ENCODE data around the gene GINS3.

The GINS3 gene

DNA sequence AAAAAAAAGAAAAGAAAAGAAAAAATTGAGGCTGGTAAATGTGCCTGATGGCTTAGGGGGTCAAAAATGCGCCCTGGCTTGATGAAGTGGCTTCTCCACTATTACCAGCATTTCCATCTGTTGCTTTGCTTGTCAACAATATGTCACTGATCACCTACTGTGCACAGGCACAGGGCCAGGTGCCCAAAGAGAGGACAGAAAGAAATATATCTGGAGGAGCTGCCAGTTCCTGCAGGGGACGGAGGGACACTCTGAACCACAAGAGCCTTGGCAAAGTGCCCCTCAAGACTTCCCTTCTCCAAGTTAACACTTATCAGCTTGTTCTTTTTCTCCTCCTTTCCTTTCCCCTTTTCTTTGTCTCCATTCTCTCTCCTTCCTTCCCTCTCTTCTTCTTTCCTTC lies 34.7 kb downstream of the GINS3 start:
- DNase-seq: no peak

DNA sequence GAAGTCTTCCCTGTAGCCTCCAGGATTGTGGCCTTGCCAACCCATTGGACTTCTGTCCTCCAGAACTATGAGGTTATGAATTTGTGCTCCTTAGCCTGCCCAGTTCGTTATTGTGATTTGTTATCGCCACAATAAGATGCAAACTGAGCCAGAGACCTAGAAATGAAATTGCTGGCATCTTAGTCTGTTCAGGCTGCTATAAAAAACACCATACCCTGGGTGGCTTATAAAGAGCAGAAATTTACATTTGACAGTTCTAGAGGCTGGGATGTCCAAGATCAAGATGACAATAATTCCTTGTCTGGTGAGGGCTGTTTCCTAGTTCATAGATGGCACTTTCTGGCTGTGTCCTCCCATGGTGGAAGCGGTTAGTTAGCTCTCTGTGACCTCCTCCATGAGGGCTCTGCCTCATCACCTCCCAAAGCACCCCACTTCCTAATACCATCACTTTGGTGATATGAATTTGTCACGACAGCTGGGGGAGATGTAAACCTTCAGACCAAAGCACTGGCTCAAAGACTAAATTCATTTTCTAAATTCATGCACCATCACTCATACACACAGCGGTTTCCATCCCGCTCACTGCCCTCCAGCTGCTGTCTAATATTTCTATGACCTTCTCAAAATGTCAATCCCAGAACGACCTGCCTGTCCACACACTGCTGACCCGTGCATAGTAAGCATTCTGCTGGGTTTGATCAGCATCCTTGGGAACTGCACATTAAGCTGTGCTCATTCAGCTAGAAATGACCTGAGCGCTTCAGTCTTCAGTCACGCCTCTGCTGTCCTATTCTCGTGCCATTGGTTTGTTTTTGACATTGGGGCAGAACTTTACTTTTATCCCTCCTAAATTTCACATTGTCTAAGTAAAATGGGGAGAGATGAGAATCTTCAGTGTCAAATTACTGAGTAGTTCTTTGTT lies 36.6 kb downstream of the GINS3 start:
- DNase-seq: no peak

DNA sequence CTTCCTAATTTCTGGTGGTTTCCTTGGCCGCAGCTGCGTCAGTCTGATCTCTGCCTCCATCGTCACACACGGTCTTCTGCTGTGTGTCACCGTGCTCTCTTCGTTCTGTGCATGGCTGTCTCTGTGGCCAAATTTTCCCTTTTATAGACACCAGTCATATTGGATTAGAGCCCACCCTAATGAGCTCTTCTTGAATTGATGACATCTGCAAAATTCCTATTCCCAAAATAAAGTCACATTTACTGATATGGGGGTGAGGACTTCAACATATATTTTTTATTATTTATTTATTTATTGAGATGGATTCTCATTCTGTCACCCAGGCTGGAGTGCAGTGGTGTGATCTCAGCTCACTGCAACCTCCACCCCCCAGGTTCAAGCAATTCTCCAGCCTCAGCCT lies 38.4 kb downstream of the GINS3 start:
- DNase-seq: no peak

DNA sequence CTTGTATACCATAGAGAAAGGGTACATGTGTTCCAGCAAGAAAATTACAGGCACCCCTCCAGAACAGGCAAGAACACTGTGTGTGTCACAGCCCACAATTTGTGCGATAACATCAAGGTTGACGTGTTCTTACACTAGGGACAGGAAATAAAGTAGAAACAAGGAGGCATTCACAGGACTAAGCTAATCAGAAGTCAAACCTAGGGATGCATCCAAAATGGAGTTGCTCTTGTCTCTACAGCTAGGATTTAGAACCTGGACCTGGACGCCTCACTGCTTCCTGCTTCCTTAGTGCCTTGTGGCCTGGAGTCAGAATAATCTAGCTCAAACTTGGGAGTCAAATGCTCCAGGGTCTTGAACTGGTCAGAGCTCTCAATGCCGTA lies 41.3 kb downstream of the GINS3 start:
- no peak for DNase-seq

GRCh38 chr16:58435779-58436178 lies 43.5 kb downstream of the GINS3 start:
- no peak for DNase-seq

DNA sequence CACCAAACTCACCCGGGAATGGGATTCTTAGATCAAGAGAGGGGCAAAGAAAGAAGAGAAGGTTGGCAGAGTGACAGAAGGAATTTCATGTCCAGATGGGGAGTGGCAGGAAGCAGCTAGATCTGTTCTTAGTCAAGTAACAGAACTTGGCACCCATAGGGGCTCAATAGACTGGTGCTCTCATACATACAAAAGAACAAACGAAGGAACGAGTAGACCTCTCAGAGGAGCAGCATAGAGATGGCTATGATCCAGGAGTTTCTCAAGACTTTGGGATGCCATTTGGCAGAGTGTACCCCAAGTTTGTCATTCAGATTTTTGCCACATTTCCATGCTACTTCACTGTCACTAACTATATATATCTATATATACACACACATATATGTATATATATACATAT lies 47.9 kb downstream of the GINS3 start:
- no peak for DNase-seq

GRCh38 chr16:58442547-58442946 lies 50.3 kb downstream of the GINS3 start:
- DNase-seq: no peak

DNA sequence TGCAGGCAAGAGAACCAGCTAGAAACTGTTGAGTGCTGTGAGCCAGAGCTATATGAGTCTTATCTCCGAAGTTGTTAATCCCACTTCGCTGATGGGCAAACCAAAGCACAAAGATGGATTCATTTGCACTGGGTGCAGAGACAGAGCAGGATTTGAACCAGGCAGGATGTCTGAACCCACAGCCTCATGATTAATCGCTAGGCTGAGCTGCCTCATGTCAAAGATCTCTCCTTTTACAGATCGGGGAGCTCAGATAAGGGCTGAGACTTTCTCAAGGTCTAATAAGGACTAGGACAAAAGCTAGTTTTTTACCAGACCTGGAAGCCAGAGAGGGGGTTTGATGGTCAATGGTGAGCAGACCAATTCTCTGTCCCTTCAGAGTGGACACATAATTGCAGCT lies 51.5 kb downstream of the GINS3 start:
- DNase-seq: no peak

- DNase-seq: no peak
These were observed 52.0 kb downstream of the GINS3 start for GRCh38 chr16:58444265-58444664.

GRCh38 chr16:58448890-58449289 lies 56.6 kb downstream of the GINS3 start:
- no peak for DNase-seq

DNA sequence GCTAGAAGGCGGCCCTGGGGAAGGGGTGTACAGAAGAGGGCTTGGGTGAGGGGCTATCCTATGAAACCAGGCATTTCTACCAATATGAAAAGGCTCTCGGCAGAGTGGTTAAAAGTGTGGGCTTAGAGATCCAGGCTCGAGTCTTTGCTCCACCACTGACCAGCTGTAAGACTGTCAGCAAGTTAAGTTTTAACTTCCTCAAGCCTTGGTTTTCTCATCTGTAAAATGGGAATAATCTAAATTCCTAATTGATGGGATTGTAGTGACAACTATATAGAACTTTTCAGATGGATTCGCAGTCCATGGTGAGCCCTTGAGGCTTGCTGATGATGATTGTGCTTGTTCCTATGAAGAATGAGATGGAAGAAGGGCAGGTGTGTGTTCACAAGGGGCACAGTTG lies 57.0 kb downstream of the GINS3 start:
- DNase-seq: no peak

DNA sequence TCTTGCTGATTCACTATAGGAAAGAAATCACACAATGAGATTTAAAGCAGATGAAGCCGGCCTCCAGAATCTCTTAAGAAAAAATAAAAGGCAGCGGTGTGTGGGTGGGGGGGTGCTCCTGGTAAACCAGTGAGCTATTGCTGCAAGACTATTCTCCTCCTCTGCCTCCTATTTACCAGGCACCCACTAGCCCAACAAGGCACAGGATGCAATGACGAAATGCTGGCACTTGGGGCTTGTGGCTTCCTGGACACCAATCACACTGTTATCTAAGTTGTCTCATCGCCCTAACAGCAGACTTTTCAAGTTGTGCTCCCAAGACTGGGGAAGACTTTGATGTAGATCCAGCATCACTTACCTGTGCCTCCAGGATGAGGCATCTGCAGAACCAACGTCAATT lies 57.5 kb downstream of the GINS3 start:
- no peak for DNase-seq

DNA sequence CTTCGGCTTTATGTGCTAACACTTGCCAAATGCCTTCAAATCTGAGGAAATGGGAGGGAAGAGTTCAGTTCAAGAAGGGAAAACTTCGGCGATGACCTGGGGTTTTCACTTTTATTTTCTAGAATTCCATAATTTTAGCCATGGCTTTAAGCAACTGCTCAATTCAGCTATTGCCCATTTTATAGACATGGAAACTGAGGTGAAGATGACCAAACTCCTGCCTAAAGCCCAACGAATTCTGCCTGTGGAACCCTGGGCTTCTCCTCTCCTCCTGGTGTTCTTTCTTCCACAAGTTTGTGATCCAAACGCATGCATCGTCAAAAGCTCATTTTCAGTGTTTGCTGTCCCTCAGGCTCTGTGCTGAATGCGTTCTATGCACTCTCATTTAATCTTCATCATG lies 58.3 kb downstream of the GINS3 start:
- DNase-seq: no peak

GRCh38 chr16:58451265-58451689 lies 59.0 kb downstream of the GINS3 start:
- no peak for DNase-seq

DNA sequence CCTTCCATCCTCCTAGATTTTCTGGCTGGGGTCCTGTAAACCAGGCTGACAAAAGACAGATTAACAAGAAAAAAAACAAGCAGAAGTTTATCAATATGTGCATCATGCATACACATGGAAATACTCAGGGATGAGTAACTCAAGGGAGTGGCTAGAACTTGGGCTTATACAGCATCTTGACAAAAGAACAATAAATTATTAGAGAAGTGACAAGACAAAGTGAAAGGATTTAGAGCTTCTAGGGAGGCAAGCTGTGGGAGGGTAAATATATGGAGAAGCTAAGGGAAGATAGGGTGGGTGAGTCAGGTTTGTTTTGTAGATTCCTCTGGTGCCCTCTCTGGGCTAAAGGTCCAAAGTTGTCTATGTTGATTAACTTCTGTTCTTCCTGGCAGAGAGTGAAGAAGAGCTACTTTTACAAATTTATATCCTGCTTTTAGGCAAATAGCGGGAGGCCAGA lies 59.7 kb downstream of the GINS3 start:
- no peak for DNase-seq

DNA sequence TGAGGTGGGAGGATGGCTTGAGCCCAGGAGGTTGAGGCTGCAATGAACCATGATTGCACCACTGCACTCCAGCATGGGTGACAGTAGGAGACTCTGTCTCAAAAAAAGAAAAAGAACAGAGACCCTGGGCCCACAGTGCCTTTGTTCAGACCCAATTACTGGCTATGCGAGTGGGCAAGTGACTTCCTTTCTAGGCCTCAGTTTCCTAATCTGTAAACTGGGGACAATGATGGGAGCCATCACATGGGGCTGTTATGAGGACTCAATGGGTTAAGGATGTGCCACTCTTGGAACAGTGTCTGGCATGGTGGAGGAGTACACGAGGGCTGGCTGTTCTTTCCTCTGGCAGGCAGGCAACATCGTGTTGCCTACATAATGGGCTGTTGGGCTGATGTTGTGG lies 60.4 kb downstream of the GINS3 start:
- no peak for DNase-seq

GRCh38 chr16:58454178-58454577 lies 61.9 kb downstream of the GINS3 start:
- no peak for DNase-seq

- no peak for DNase-seq
These were observed 62.6 kb downstream of the GINS3 start for GRCh38 chr16:58454856-58455255.
